Measurements from ENCODE around the gene SLC6A8. TPM values are rescaled to one million over a fixed set of nuclear protein-coding genes. Genes with fewer than 3 reads are reported as not detected.

SLC6A8 gene
- total and polyA plus RNA-seq, 2 experiments from 2014 or later, result 1.8 to 11.7 TPM

- H3K36me3 ChIP-seq (ENCODE audit: low read depth), result no peaks in the 10 kb centered on the region
- H3K79me2 ChIP-seq (ENCODE audit: insufficient read depth), result no peaks in the 10 kb centered on the region
- H3K4me1 ChIP-seq (ENCODE audit: insufficient read depth), result no peaks in the 10 kb centered on the region
- in situ Hi-C loops (cut with MboI), result no loop called here
- H3F3A ChIP-seq (ENCODE audit: insufficient read depth), result no peaks in the 10 kb centered on the region
- 0 out of 2 replicates have a peak, but pooled peaks cover 7% of the 10 kb centered on the region for H3K27me3 ChIP-seq (replicated peaks; ENCODE audit: insufficient read depth)
- H3K4me3 ChIP-seq, result no peak overlapping the region
- no peak overlapping the region for H3K4me2 ChIP-seq (ENCODE audit: unreplicated experiment)
- H3K27ac ChIP-seq, result no peak overlapping the region
- H3K9me2 ChIP-seq (ENCODE audit: insufficient read depth), result no peaks in the 10 kb centered on the region
- no peaks in the 10 kb centered on the region for H3K9me3 ChIP-seq (ENCODE audit: low read depth)
- H4K20me1 ChIP-seq (ENCODE audit: insufficient read depth), result no peaks in the 10 kb centered on the region
- H2AFZ ChIP-seq, result no peak overlapping the region
- TF ChIP-seq EZH2 (IDR thresholded peaks at IDR 0.05; ENCODE audit: insufficient read depth, poor library complexity, severe bottlenecking) (no peak), EZH2phosphoT487 (IDR thresholded peaks at IDR 0.05; ENCODE audit: insufficient read depth, low read depth) (no peak)
- DNase-seq, result no peak
- WGBS, 2 experiments (ENCODE audit: low coverage in 1 of 2, low lambda C conversion rate in 2 of 2, missing lambda C conversion rate in 2 of 2), result 66 to 81% methylated on average over 9 to 22 of the region's 23 CpGs
- no peak overlapping the region for H3K9ac ChIP-seq
Measured at GRCh38 chrX:153640045-153640686, 47.6 kb upstream of the SLC6A8 start.

- Histone ChIP-seq H3K9me3 (ENCODE audit: low read depth) (no peaks in the 10 kb centered on the region), H3K27me3 (replicated peaks; ENCODE audit: insufficient read depth) (peaks cover 14% of the 10 kb centered on the region; the same call in 1 of the 2 replicates), H4K20me1 (ENCODE audit: insufficient read depth) (no peaks in the 10 kb centered on the region), H3K4me3 (no peak overlapping the region), H3K9ac (no peak overlapping the region), H2AFZ (no peak overlapping the region), H3K4me1 (ENCODE audit: insufficient read depth) (no peaks in the 10 kb centered on the region), H3K36me3 (ENCODE audit: low read depth) (no peaks in the 10 kb centered on the region), H3F3A (ENCODE audit: insufficient read depth) (no peaks in the 10 kb centered on the region), H3K4me2 (ENCODE audit: unreplicated experiment) (no peak overlapping the region), H3K79me2 (ENCODE audit: insufficient read depth) (no peaks in the 10 kb centered on the region), H3K27ac (no peak overlapping the region), H3K9me2 (ENCODE audit: insufficient read depth) (no peaks in the 10 kb centered on the region)
- no peak for TF ChIP-seq EZH2 (IDR thresholded peaks at IDR 0.05; ENCODE audit: insufficient read depth, poor library complexity, severe bottlenecking)
- TF ChIP-seq EZH2phosphoT487 (IDR thresholded peaks at IDR 0.05; ENCODE audit: insufficient read depth, low read depth), result no peak
- WGBS, 2 experiments (ENCODE audit: low coverage in 1 of 2, low lambda C conversion rate in 2 of 2, missing lambda C conversion rate in 2 of 2), result 71 to 84% methylated on average over 11 to 14 of the region's 26 CpGs
- no peak for DNase-seq
- in situ Hi-C loops (cut with MboI), result no loop called here
Measured at GRCh38 chrX:153640736-153641575, 46.8 kb upstream of the SLC6A8 start.

GRCh38 chrX:153641627-153642026, 46.1 kb upstream of the SLC6A8 start:
- H3K9me2 ChIP-seq (ENCODE audit: insufficient read depth), result no peaks in the 10 kb centered on the region
- no peak overlapping the region for H3K9ac ChIP-seq
- 0% methylated on average over 4 to 8 of the region's 8 CpGs for WGBS, 2 experiments (ENCODE audit: low coverage in 1 of 2, low lambda C conversion rate in 2 of 2, missing lambda C conversion rate in 2 of 2)
- DNase-seq, result no peak
- no peaks in the 10 kb centered on the region for H4K20me1 ChIP-seq (ENCODE audit: insufficient read depth)
- no peak overlapping the region for H3K27ac ChIP-seq
- H3K4me2 ChIP-seq (ENCODE audit: unreplicated experiment), result no peak overlapping the region
- in situ Hi-C loops (cut with MboI), result no loop called here
- no peaks in the 10 kb centered on the region for H3K9me3 ChIP-seq (ENCODE audit: low read depth)
- TF ChIP-seq EZH2phosphoT487 (IDR thresholded peaks at IDR 0.05; ENCODE audit: insufficient read depth, low read depth), result no peak
- no peak for TF ChIP-seq EZH2 (IDR thresholded peaks at IDR 0.05; ENCODE audit: insufficient read depth, poor library complexity, severe bottlenecking)
- H3K79me2 ChIP-seq (ENCODE audit: insufficient read depth), result no peaks in the 10 kb centered on the region
- no peak overlapping the region for H2AFZ ChIP-seq
- H3F3A ChIP-seq (ENCODE audit: insufficient read depth), result no peaks in the 10 kb centered on the region
- H3K27me3 ChIP-seq (replicated peaks; ENCODE audit: insufficient read depth), result peaks cover 17% of the 10 kb centered on the region; the same call in 1 of the 2 replicates
- no peaks in the 10 kb centered on the region for H3K4me1 ChIP-seq (ENCODE audit: insufficient read depth)
- H3K4me3 ChIP-seq, result no peak overlapping the region
- H3K36me3 ChIP-seq (ENCODE audit: low read depth), result no peaks in the 10 kb centered on the region

GRCh38 chrX:153642051-153642654, 45.6 kb upstream of the SLC6A8 start:
- TF ChIP-seq EZH2 (IDR thresholded peaks at IDR 0.05; ENCODE audit: insufficient read depth, poor library complexity, severe bottlenecking), result no peak
- TF ChIP-seq EZH2phosphoT487 (IDR thresholded peaks at IDR 0.05; ENCODE audit: insufficient read depth, low read depth), result no peak
- no peaks in the 10 kb centered on the region for H3K4me1 ChIP-seq (ENCODE audit: insufficient read depth)
- no peaks in the 10 kb centered on the region for H3F3A ChIP-seq (ENCODE audit: insufficient read depth)
- H3K9me2 ChIP-seq (ENCODE audit: insufficient read depth), result no peaks in the 10 kb centered on the region
- no peaks in the 10 kb centered on the region for H3K9me3 ChIP-seq (ENCODE audit: low read depth)
- H2AFZ ChIP-seq, result no peak overlapping the region
- no peak overlapping the region for H3K9ac ChIP-seq
- H4K20me1 ChIP-seq (ENCODE audit: insufficient read depth), result no peaks in the 10 kb centered on the region
- H3K27me3 ChIP-seq (replicated peaks; ENCODE audit: insufficient read depth), result peaks cover 17% of the 10 kb centered on the region; the same call in 1 of the 2 replicates
- in situ Hi-C loops (cut with MboI), result no loop called here
- no peak overlapping the region for H3K4me2 ChIP-seq (ENCODE audit: unreplicated experiment)
- peak; percentile 6 for DNase-seq
- no peak overlapping the region for H3K4me3 ChIP-seq
- H3K79me2 ChIP-seq (ENCODE audit: insufficient read depth), result no peaks in the 10 kb centered on the region
- no peaks in the 10 kb centered on the region for H3K36me3 ChIP-seq (ENCODE audit: low read depth)
- 1 to 10% methylated on average over 2 to 14 of the region's 62 CpGs for WGBS, 2 experiments (ENCODE audit: low coverage in 1 of 2, low lambda C conversion rate in 2 of 2, missing lambda C conversion rate in 2 of 2)
- H3K27ac ChIP-seq, result no peak overlapping the region
